K562 (cell line): ENCODE measurements around the gene ZNF177.

ENCODE experiments used
- ATF7 ChIP-seq: fragments of 450-650 bp; IDR thresholded peaks from 2 replicates; pipeline ENCODE4 v1.7.1; 2014; ENCODE audit warnings: mild to moderate bottlenecking, moderate library complexity
- CEBPB ChIP-seq: fragments of 450-650 bp; IDR thresholded peaks from 2 replicates; pipeline ENCODE4 v1.6.1; 2016; ENCODE audit warnings: missing genetic modification characterization, missing compliant biosample characterization
- NFIC ChIP-seq: fragments of 450-650 bp; IDR thresholded peaks from 2 replicates; pipeline ENCODE4 v1.6.1; 2017; ENCODE audit warnings: mild to moderate bottlenecking, inconsistent platforms
- POLR2A ChIP-seq: fragments of 450-650 bp; conservative IDR thresholded peaks from 2 replicates; pipeline ENCODE4 v1.6.1; 2016
- SAP30 ChIP-seq: fragments of 200-600 bp; sonication (generic); IDR thresholded peaks from 2 replicates; pipeline ENCODE4 v1.6.1; 2012; ENCODE audit warnings: borderline replicate concordance, low read depth, mild to moderate bottlenecking, moderate library complexity, low read length, control low read depth, inconsistent platforms; ENCODE audit not compliant: insufficient read depth, poor library complexity, severe bottlenecking
- TBP ChIP-seq: optimal IDR thresholded peaks from 2 replicates; pipeline ENCODE3; 2011; ENCODE audit warnings: low read depth, low read length, improper control_type of control experiment
- ZNF217 ChIP-seq: sonication (generic); formaldehyde crosslinking; IDR thresholded peaks from 2 replicates; pipeline ENCODE4 v1.8.0; 2022; ENCODE audit warnings: mild to moderate bottlenecking, missing genetic modification reagents
- TF ChIP-seq, protein P1 (sequence below): fragments of 250-450 bp; sonication (Bioruptor Pico); IDR thresholded peaks from 2 replicates; pipeline ENCODE4 v1.5.0; 2022; ENCODE audit warnings: mild to moderate bottlenecking
- TF ChIP-seq, protein P2 (sequence below): sonication (generic); formaldehyde crosslinking; IDR thresholded peaks from 2 replicates; pipeline ENCODE4 v1.9.0; 2022; ENCODE audit warnings: mild to moderate bottlenecking, missing genetic modification reagents
- TF ChIP-seq, protein P3 (sequence below), 3 experiments: IDR thresholded peaks in 2 of 3; conservative IDR thresholded peaks in 1 of 3; 2 replicates each; pipeline ENCODE4 v1.5.1; 2011 to 2012; ENCODE audit warnings: low read length in 3 of 3, mild to moderate bottlenecking in 3 of 3, control low read depth in 2 of 3, improper control_type of control experiment in 1 of 3, inconsistent platforms in 1 of 3, low read depth in 1 of 3, mixed read lengths in 1 of 3, moderate library complexity in 1 of 3; ENCODE audit not compliant: insufficient read depth in 2 of 3

DNA sequence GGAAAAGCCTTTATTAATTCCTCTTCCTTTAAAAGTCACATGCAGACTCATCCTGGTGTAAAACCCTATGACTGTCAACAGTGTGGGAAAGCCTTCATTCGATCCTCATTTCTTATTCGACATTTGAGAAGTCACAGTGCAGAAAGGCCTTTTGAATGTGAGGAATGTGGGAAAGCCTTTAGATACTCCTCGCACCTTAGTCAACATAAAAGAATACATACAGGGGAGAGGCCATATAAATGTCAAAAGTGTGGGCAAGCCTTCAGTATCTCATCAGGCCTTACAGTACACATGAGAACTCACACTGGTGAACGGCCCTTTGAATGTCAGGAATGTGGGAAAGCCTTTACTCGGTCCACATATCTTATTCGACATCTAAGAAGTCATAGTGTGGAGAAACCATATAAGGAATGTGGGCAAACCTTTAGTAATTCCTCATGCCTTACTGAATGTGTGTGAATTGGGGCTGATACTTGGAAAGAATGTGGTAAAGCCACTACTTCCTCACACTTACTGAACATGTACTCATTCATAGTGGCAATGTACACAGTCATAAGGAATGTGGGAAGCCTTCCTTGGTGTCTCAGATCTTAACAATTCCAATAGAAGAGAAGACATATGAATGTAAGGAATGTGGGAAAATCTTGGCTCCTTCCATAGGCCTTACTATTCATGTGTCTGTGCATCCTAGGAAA, 20.1 kb upstream of the ZNF177 start:
- TF ChIP-seq NFIC (no peak), POLR2A (no peak), ATF7 (no peak), CEBPB (no peak), TBP (no peak), SAP30 (no peak), ZNF217 (CRISPR knock-in tag) (no peak)
- TF ChIP-seq, protein P1, sequence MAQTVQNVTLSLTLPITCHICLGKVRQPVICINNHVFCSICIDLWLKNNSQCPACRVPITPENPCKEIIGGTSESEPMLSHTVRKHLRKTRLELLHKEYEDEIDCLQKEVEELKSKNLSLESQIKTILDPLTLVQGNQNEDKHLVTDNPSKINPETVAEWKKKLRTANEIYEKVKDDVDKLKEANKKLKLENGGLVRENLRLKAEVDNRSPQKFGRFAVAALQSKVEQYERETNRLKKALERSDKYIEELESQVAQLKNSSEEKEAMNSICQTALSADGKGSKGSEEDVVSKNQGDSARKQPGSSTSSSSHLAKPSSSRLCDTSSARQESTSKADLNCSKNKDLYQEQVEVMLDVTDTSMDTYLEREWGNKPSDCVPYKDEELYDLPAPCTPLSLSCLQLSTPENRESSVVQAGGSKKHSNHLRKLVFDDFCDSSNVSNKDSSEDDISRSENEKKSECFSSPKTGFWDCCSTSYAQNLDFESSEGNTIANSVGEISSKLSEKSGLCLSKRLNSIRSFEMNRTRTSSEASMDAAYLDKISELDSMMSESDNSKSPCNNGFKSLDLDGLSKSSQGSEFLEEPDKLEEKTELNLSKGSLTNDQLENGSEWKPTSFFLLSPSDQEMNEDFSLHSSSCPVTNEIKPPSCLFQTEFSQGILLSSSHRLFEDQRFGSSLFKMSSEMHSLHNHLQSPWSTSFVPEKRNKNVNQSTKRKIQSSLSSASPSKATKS (CRISPR knock-in tag) = no peak
- TF ChIP-seq, protein P2, sequence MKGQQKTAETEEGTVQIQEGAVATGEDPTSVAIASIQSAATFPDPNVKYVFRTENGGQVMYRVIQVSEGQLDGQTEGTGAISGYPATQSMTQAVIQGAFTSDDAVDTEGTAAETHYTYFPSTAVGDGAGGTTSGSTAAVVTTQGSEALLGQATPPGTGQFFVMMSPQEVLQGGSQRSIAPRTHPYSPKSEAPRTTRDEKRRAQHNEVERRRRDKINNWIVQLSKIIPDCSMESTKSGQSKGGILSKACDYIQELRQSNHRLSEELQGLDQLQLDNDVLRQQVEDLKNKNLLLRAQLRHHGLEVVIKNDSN = no peak
- TF ChIP-seq, protein P3, sequence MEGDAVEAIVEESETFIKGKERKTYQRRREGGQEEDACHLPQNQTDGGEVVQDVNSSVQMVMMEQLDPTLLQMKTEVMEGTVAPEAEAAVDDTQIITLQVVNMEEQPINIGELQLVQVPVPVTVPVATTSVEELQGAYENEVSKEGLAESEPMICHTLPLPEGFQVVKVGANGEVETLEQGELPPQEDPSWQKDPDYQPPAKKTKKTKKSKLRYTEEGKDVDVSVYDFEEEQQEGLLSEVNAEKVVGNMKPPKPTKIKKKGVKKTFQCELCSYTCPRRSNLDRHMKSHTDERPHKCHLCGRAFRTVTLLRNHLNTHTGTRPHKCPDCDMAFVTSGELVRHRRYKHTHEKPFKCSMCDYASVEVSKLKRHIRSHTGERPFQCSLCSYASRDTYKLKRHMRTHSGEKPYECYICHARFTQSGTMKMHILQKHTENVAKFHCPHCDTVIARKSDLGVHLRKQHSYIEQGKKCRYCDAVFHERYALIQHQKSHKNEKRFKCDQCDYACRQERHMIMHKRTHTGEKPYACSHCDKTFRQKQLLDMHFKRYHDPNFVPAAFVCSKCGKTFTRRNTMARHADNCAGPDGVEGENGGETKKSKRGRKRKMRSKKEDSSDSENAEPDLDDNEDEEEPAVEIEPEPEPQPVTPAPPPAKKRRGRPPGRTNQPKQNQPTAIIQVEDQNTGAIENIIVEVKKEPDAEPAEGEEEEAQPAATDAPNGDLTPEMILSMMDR (IDR thresholded peaks at IDR 0.05 in 2 of 3, conservative IDR thresholded peaks at IDR 0.05 in 1 of 3; ENCODE audit: insufficient read depth in 2 of 3, low read depth in 1 of 3, low read length in 3 of 3) = no peak
